SK-N-SH (cell line): ENCODE measurements around the gene AK4. TPM values are rescaled to one million over a fixed set of nuclear protein-coding genes. Genes with fewer than 3 reads are reported as not detected.

Experiments
- CTCF ChIA-PET: fragments of 300-600, 350-600 bp; formaldehyde crosslinking; extraction: SDS; loops from one replicate; lab custom pipeline; 2021; lab: Yijun Ruan, JAX
- POLR2A ChIA-PET: fragments of 350-600 bp; sonication (Branson Sonifier 250); formaldehyde crosslinking; extraction: SDS; loops from one replicate; lab custom pipeline; 2020; ENCODE audit warnings: antibody characterized with exemption, inconsistent platforms; lab: Yijun Ruan, JAX
- DNase-seq: peaks from one replicate; pipeline ENCODE4 v3.0.0; 2012
- H2AFZ ChIP-seq: fragments of 200-600 bp; sonication (generic); 2 replicates; pipeline ENCODE4 v1.8.1; 2016; ENCODE audit warnings: antibody characterized with exemption, mild to moderate bottlenecking, low read depth
- H3F3A ChIP-seq: fragments of 200-600 bp; sonication (generic); replicated peaks from 2 replicates; pipeline ENCODE3; 2016; ENCODE audit warnings: antibody characterized with exemption, mild to moderate bottlenecking; ENCODE audit not compliant: insufficient read depth
- H3K27ac ChIP-seq, 2 experiments: fragments of 200-500 bp in 1 of 2; fragments of 200-600 bp in 1 of 2; sonication (Bioruptor generic) in 1 of 2; sonication (generic), shearing (Covaris generic) in 1 of 2; 2 replicates each; pipeline versions ENCODE4 v1.5.1 to v1.6.1; 2014 to 2016; ENCODE audit warnings: low read depth in 2 of 2, inconsistent platforms in 1 of 2, low read length in 1 of 2, mild to moderate bottlenecking in 1 of 2, mixed read lengths in 1 of 2
- H3K27me3 ChIP-seq: fragments of 200-600 bp; sonication (generic), shearing (Covaris generic); 2 replicates; pipeline ENCODE4 v1.6.1; 2016; ENCODE audit warnings: mixed run types; ENCODE audit not compliant: insufficient read depth
- H3K36me3 ChIP-seq, 2 experiments: fragments of 200-500 bp in 1 of 2; fragments of 200-600 bp in 1 of 2; sonication (Bioruptor generic) in 1 of 2; sonication (generic) in 1 of 2; replicated peaks in 1 of 2; 2 replicates each; pipeline versions ENCODE3 to v1.5.1; 2014 to 2016; ENCODE audit warnings: low read length in 1 of 2, mild to moderate bottlenecking in 1 of 2; ENCODE audit not compliant: insufficient read depth in 2 of 2, control insufficient read depth in 1 of 2
- H3K4me1 ChIP-seq, 2 experiments: fragments of 200-500 bp in 1 of 2; fragments of 200-600 bp in 1 of 2; sonication (Bioruptor generic) in 1 of 2; sonication (generic), shearing (Covaris generic) in 1 of 2; 2 replicates each; pipeline versions ENCODE4 v1.5.1 to v1.6.1; 2014 to 2016; ENCODE audit warnings: low read depth in 1 of 2, low read length in 1 of 2, mixed run types in 1 of 2; ENCODE audit not compliant: insufficient read depth in 2 of 2, control insufficient read depth in 1 of 2
- H3K4me2 ChIP-seq: fragments of 200-600 bp; sonication (generic), shearing (Covaris generic); 2 replicates; pipeline ENCODE4 v1.6.1; 2017; ENCODE audit warnings: mixed run types
- H3K4me3 ChIP-seq, 2 experiments: fragments of 200-500 bp in 1 of 2; fragments of 200-600 bp in 1 of 2; sonication (Bioruptor generic) in 1 of 2; sonication (generic), shearing (Covaris generic) in 1 of 2; 2 replicates each; pipeline versions ENCODE4 v1.5.1 to v1.8.1; 2014 to 2016; ENCODE audit warnings: low read depth in 2 of 2, inconsistent platforms in 1 of 2, low read length in 1 of 2, mild to moderate bottlenecking in 1 of 2, mixed read lengths in 1 of 2, moderate library complexity in 1 of 2
- H3K79me2 ChIP-seq: fragments of 200-600 bp; sonication (generic); 2 replicates; pipeline ENCODE4 v1.8.1; 2017; ENCODE audit warnings: mild to moderate bottlenecking; ENCODE audit not compliant: insufficient read depth
- H3K9ac ChIP-seq: fragments of 200-600 bp; sonication (generic); 2 replicates; pipeline ENCODE4 v1.6.1; 2017; ENCODE audit warnings: mixed run types
- H3K9me2 ChIP-seq: fragments of 200-600 bp; sonication (generic); 2 replicates; pipeline ENCODE4 v1.6.1; 2017; ENCODE audit warnings: mixed run types
- H3K9me3 ChIP-seq: fragments of 200-600 bp; sonication (generic); 2 replicates; pipeline ENCODE4 v1.6.1; 2017; ENCODE audit warnings: mixed run types, mild to moderate bottlenecking, moderate library complexity
- H4K20me1 ChIP-seq: fragments of 200-600 bp; sonication (generic); 2 replicates; pipeline ENCODE4 v1.6.1; 2017; ENCODE audit warnings: mild to moderate bottlenecking, mixed run types; ENCODE audit not compliant: insufficient read depth
- CHD2 ChIP-seq: fragments of 150-350 bp; IDR thresholded peaks from 2 replicates; pipeline ENCODE4 v1.6.1; 2018; ENCODE audit warnings: low read length; ENCODE audit not compliant: partially characterized antibody
- FOXM1 ChIP-seq: IDR thresholded peaks from 2 replicates; pipeline ENCODE4 v1.4.0; 2012; ENCODE audit warnings: low read depth, mild to moderate bottlenecking
- GATA2 ChIP-seq: sonication (generic); formaldehyde crosslinking; IDR thresholded peaks from 2 replicates; pipeline ENCODE4 v1.5.0; 2020; ENCODE audit warnings: mild to moderate bottlenecking, missing genetic modification reagents
- JUND ChIP-seq: IDR thresholded peaks from 2 replicates; pipeline ENCODE4 v1.4.0; 2012
- MXI1 ChIP-seq: IDR thresholded peaks from 2 replicates; pipeline ENCODE4 v1.6.1; 2012; ENCODE audit warnings: mild to moderate bottlenecking, low read depth, low read length, improper control_type of control experiment
- NFIC ChIP-seq: IDR thresholded peaks from 2 replicates; pipeline ENCODE4 v1.4.0; 2012; ENCODE audit warnings: borderline replicate concordance
- NRF1 ChIP-seq: IDR thresholded peaks from 2 replicates; pipeline ENCODE4 v1.6.1; 2012; ENCODE audit warnings: low read depth, mild to moderate bottlenecking, low read length
- POLR2AphosphoS5 ChIP-seq: IDR thresholded peaks from 2 replicates; pipeline ENCODE4 v1.6.1; 2012; ENCODE audit warnings: low read depth, low read length
- RAD21 ChIP-seq: IDR thresholded peaks from 2 replicates; pipeline ENCODE4 v1.6.1; 2012; ENCODE audit warnings: mild to moderate bottlenecking, low read length
- RCOR1 ChIP-seq: fragments of 150-350 bp; IDR thresholded peaks from 2 replicates; pipeline ENCODE4 v1.6.1; 2017; ENCODE audit warnings: antibody characterized with exemption, low read length
- SMC3 ChIP-seq: IDR thresholded peaks from 2 replicates; pipeline ENCODE4 v1.6.1; 2012; ENCODE audit warnings: low read depth, low read length, improper control_type of control experiment
- YY1 ChIP-seq: IDR thresholded peaks from 2 replicates; pipeline ENCODE4 v1.4.0; 2012; ENCODE audit warnings: low read depth, mild to moderate bottlenecking
- WGBS: methylation state at CpG from one replicate; pipeline ENCODE4 v1.1.6; 2017; ENCODE audit warnings: low lambda C conversion rate; 5-methylcytosine and 5-hydroxymethylcytosine counted together
- polyA plus RNA-seq, 3 experiments: library from polyadenylated mRNA; depleted of rRNA; stranded (reverse); fragments of >200 nt; gene quantifications; 2 replicates each; pipeline ENCODE4 v1.2.3, GENCODE V29; 2012
- TF ChIP-seq, protein P1 (sequence below): IDR thresholded peaks from 2 replicates; pipeline ENCODE4 v1.6.1; 2012; ENCODE audit warnings: mild to moderate bottlenecking, low read depth, low read length, moderate library complexity

AK4 gene
- polyA plus RNA-seq, 1 of the 3 experiments (the other 2 are of a cell fraction): 6.4 TPM

DNA sequence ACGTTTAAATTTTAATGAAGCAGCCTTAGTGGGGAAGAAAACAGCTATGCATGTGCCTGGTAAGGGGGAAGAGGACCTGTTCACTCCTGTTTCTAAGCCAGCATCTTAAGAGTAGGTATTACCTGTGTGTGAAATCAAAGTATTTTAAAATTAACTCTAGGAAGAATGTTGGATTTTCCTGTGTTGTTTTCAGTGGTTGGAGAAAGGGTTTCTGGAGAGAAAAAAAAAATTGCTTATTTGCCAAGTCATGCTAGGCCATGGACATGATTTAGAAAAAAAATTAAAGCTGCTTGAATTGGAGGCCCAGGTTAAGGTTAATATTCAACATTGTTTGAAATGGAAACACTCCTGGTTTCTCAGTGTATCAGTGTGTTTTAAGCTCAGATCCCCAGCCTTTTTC is 118.5 kb downstream of the AK4 start:
- peak overlapping the region; percentile 80; the same call in 1 of the 2 replicates for H3K4me2 ChIP-seq
- WGBS: 13% methylated on average over 1 of the region's 1 CpG

DNA sequence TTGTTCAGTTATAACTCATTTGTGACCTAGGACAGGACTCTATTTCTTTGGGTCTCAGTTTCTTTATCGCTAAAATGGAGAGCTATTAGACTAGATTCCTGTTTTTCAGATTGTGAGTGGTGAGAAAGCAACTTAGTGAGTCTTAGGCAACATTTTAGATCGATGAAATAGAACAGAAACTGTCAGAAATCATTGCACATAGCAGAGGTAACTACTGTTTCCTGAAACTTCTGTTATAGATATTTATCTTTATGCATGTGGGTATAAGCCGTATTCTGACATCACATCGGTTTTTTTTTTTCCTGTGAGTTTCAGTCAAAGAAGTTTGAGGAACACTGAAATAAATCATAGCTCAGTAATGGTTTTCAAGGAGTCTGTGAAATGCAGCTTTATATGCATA is 119.3 kb downstream of the AK4 start:
- H2AFZ ChIP-seq: no peak overlapping the region
- TF ChIP-seq MXI1: no peak
- TF ChIP-seq POLR2AphosphoS5: no peak
- no peak for TF ChIP-seq SMC3
- TF ChIP-seq NFIC: no peak
- no peak for TF ChIP-seq GATA2
- TF ChIP-seq, protein P1, sequence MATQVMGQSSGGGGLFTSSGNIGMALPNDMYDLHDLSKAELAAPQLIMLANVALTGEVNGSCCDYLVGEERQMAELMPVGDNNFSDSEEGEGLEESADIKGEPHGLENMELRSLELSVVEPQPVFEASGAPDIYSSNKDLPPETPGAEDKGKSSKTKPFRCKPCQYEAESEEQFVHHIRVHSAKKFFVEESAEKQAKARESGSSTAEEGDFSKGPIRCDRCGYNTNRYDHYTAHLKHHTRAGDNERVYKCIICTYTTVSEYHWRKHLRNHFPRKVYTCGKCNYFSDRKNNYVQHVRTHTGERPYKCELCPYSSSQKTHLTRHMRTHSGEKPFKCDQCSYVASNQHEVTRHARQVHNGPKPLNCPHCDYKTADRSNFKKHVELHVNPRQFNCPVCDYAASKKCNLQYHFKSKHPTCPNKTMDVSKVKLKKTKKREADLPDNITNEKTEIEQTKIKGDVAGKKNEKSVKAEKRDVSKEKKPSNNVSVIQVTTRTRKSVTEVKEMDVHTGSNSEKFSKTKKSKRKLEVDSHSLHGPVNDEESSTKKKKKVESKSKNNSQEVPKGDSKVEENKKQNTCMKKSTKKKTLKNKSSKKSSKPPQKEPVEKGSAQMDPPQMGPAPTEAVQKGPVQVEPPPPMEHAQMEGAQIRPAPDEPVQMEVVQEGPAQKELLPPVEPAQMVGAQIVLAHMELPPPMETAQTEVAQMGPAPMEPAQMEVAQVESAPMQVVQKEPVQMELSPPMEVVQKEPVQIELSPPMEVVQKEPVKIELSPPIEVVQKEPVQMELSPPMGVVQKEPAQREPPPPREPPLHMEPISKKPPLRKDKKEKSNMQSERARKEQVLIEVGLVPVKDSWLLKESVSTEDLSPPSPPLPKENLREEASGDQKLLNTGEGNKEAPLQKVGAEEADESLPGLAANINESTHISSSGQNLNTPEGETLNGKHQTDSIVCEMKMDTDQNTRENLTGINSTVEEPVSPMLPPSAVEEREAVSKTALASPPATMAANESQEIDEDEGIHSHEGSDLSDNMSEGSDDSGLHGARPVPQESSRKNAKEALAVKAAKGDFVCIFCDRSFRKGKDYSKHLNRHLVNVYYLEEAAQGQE: no peak
- no peak for TF ChIP-seq FOXM1
- no peak for TF ChIP-seq YY1
- no peak for TF ChIP-seq JUND
- TF ChIP-seq RAD21: no peak
- no peak for TF ChIP-seq RCOR1
- TF ChIP-seq, all 33 proteins: peak for 0
- no peaks in the 10 kb centered on the region for H3F3A ChIP-seq
- CTCF ChIA-PET: interaction anchor here (3.0 kb wide), 1 partner anchor 11 kb away, joined by 24 read pairs; no protein-coding TSS in a partner anchor
- no peaks in the 10 kb centered on the region for H3K9me3 ChIP-seq
- peaks cover 5% of the 10 kb centered on the region in 2 experiments; a peak in 2 of 4 replicates for H3K4me1 ChIP-seq
- 88% methylated on average over 4 of the region's 4 CpGs for WGBS
- no peak overlapping the region for H3K4me3 ChIP-seq
- no peaks in the 10 kb centered on the region for H3K79me2 ChIP-seq
- no peaks in the 10 kb centered on the region for H3K9me2 ChIP-seq
- H4K20me1 ChIP-seq: no peaks in the 10 kb centered on the region
- POLR2A ChIA-PET: interaction anchor here (1.4 to 1.8 kb wide), 2 partner anchors 10 to 153 kb away, joined by 5 to 9 read pairs; partner anchors contain the start of genes LEPR and LEPROT
- no peak overlapping the region for H3K4me2 ChIP-seq
- no peaks in the 10 kb centered on the region for H3K36me3 ChIP-seq
- no peaks in the 10 kb centered on the region for H3K27me3 ChIP-seq
- no peak for DNase-seq
- no peak overlapping the region for H3K27ac ChIP-seq
- no peak overlapping the region for H3K9ac ChIP-seq

More for the DNA sequence above, 118.5 kb downstream of the AK4 start:
- Histone ChIP-seq H3K9me2 (no peaks in the 10 kb centered on the region), H4K20me1 (no peaks in the 10 kb centered on the region), H3K27me3 (no peaks in the 10 kb centered on the region), H3K4me3 (no peak overlapping the region; a peak in 1 of 4 replicates), H3K27ac (peak overlapping the region in 1 of 2 experiments; percentile 81; a peak in 1 of 4 replicates), H3K9ac (no peak overlapping the region), H3K36me3 (no peaks in the 10 kb centered on the region), H3K79me2 (no peaks in the 10 kb centered on the region), H3F3A (no peaks in the 10 kb centered on the region), H2AFZ (no peak overlapping the region), H3K4me1 (peaks cover 5% of the 10 kb centered on the region in 2 experiments; a peak in 2 of 4 replicates), H3K9me3 (no peaks in the 10 kb centered on the region)
- ChIA-PET POLR2A (interaction anchor here (0.6 to 2.0 kb wide), 6 partner anchors 11 to 154 kb away, joined by 3 to 9 read pairs (median 4); partner anchors contain the start of genes DNAJC6, LEPR and LEPROT), CTCF (interaction anchor here (0.6 to 3.0 kb wide), 9 partner anchors 10 to 421 kb away, joined by 3 to 24 read pairs (median 3); partner anchors contain the start of gene DNAJC6)
- no peak for TF ChIP-seq CHD2
- TF ChIP-seq NRF1: no peak
- DNase-seq: no peak
